Erythroblast (primary cell): ENCODE data around the gene SNRPF.

ENCODE experiments used
- GATA1 ChIP-seq: IDR thresholded peaks from 2 replicates; pipeline ENCODE4 v1.6.1; 2011; ENCODE audit warnings: low read depth, mild to moderate bottlenecking, control low read depth, low read length, moderate library complexity
- POLR2A ChIP-seq: IDR thresholded peaks from 2 replicates; pipeline ENCODE4 v1.6.1; 2011; ENCODE audit warnings: mild to moderate bottlenecking, low read length

- TF ChIP-seq POLR2A (no peak), GATA1 (no peak)
Measured at GRCh38 chr12:95851606-95852005, 7.1 kb upstream of the SNRPF start.
